ENCODE measurements around the gene PDPR.
"Not testable (repeated sequence)": the region's sequence is repeated elsewhere in the genome, so short reads cannot be mapped to it uniquely, and the experiment has no call there.

PDPR gene

GRCh38 chr16:70143231-70143895 lies 29.2 kb downstream of the PDPR start:
- H3K27ac ChIP-seq; H3K4me3 ChIP-seq; H3K27me3 ChIP-seq; H3K4me1 ChIP-seq; H3K9ac ChIP-seq; H4K20me1 ChIP-seq; H3K4me2 ChIP-seq; H3K9me3 ChIP-seq (replicated peaks in 1 of 11): not testable (repeated sequence)
- H3K36me3 ChIP-seq, result peaks cover 73 to 84% (median 77%) of the 10 kb centered on the region in 11 experiments

GRCh38 chr16:70147853-70148252 lies 33.7 kb downstream of the PDPR start:
- H3K4me3 ChIP-seq; H3K27ac ChIP-seq; H3K4me2 ChIP-seq; H3K4me1 ChIP-seq; H3K27me3 ChIP-seq; H3K9ac ChIP-seq; H3K9me3 ChIP-seq (replicated peaks in 1 of 11): not testable (repeated sequence)
- Histone ChIP-seq H3K36me3 (peaks cover 75 to 85% (median 79%) of the 10 kb centered on the region in 11 experiments), H4K20me1 (peaks cover 0 to 15% (median 0%) of the 10 kb centered on the region in 11 experiments; a peak in 3 of 22 replicates)

- not testable (repeated sequence) for H3K27ac ChIP-seq; H3K9ac ChIP-seq; H3K4me2 ChIP-seq; H3K9me3 ChIP-seq (replicated peaks in 1 of 11); H3K4me1 ChIP-seq; H3K27me3 ChIP-seq; H3K4me3 ChIP-seq
- Histone ChIP-seq H4K20me1 (peaks cover 0 to 15% (median 0%) of the 10 kb centered on the region in 11 experiments; a peak in 3 of 22 replicates), H3K36me3 (peaks cover 75 to 85% (median 79%) of the 10 kb centered on the region in 11 experiments)
Observed at GRCh38 chr16:70148453-70148852, 34.3 kb downstream of the PDPR start.

- H3K27me3 ChIP-seq, result not testable (repeated sequence)
- H3K36me3 ChIP-seq, result peaks cover 77 to 87% (median 81%) of the 10 kb centered on the region in 11 experiments
Observed at GRCh38 chr16:70149296-70149695, 35.2 kb downstream of the PDPR start.

GRCh38 chr16:70151391-70151790 lies 37.3 kb downstream of the PDPR start:
- no peaks in the 10 kb centered on the region for H3K4me1 ChIP-seq
- H3K36me3 ChIP-seq, result peaks cover 87 to 92% (median 89%) of the 10 kb centered on the region in 11 experiments
- no peak overlapping the region for H3K27ac ChIP-seq
- no peak overlapping the region for H3K4me3 ChIP-seq
- TF ChIP-seq Cebpa-rat (IDR thresholded peaks at IDR 0.05), result no peak
- no peaks in the 10 kb centered on the region for H3K27me3 ChIP-seq
- H3K4me2 ChIP-seq, result no peak overlapping the region
- 0 out of 22 replicates have a peak overlapping the region, but pooled peaks of 1 of the 11 experiments have one; percentile 1 for H3K9ac ChIP-seq
- no peaks in the 10 kb centered on the region for H3K9me3 ChIP-seq (replicated peaks in 1 of 11)
- H4K20me1 ChIP-seq, result peaks cover 0 to 17% (median 3%) of the 10 kb centered on the region in 11 experiments; a peak in 8 of 22 replicates

More at GRCh38 chr16:70149296-70149695, 35.2 kb downstream of the PDPR start:
- H3K4me1 ChIP-seq; H3K27ac ChIP-seq; H3K9ac ChIP-seq; H3K4me2 ChIP-seq; H3K4me3 ChIP-seq; H3K9me3 ChIP-seq (replicated peaks in 1 of 11): not testable (repeated sequence)
- peaks cover 0 to 15% (median 0%) of the 10 kb centered on the region in 11 experiments; a peak in 3 of 22 replicates for H4K20me1 ChIP-seq

GRCh38 chr16:70151941-70152509 lies 37.9 kb downstream of the PDPR start:
- Histone ChIP-seq H3K4me3 (no peak overlapping the region), H3K4me1 (no peaks in the 10 kb centered on the region), H3K27me3 (no peaks in the 10 kb centered on the region), H3K9ac (peak overlapping the region in 1 of 11 experiments; percentile 5; a peak in 1 of 22 replicates), H4K20me1 (peaks cover 0 to 23% (median 9%) of the 10 kb centered on the region in 11 experiments; a peak in 11 of 22 replicates), H3K27ac (no peak overlapping the region), H3K36me3 (peaks cover 93 to 98% (median 96%) of the 10 kb centered on the region in 11 experiments), H3K4me2 (no peak overlapping the region), H3K9me3 (replicated peaks in 1 of 11) (no peaks in the 10 kb centered on the region)
- TF ChIP-seq Cebpa-rat (IDR thresholded peaks at IDR 0.05), result no peak

GRCh38 chr16:70152578-70153302 lies 38.6 kb downstream of the PDPR start:
- Histone ChIP-seq H3K4me2 (no peak overlapping the region), H4K20me1 (peaks cover 0 to 30% (median 16%) of the 10 kb centered on the region in 11 experiments; a peak in 12 of 22 replicates), H3K4me3 (no peak overlapping the region), H3K36me3 (peaks cover 98 to 100% (median 100%) of the 10 kb centered on the region in 11 experiments), H3K9ac (no peak overlapping the region), H3K27me3 (no peaks in the 10 kb centered on the region), H3K9me3 (replicated peaks in 1 of 11) (no peaks in the 10 kb centered on the region), H3K27ac (no peak overlapping the region), H3K4me1 (no peaks in the 10 kb centered on the region)
- no peak for TF ChIP-seq Cebpa-rat (IDR thresholded peaks at IDR 0.05)

GRCh38 chr16:70154736-70155135 lies 40.6 kb downstream of the PDPR start:
- Histone ChIP-seq H4K20me1 (peaks cover 0 to 43% (median 27%) of the 10 kb centered on the region in 11 experiments; a peak in 16 of 22 replicates), H3K36me3 (peaks cover 99 to 100% (median 100%) of the 10 kb centered on the region in 11 experiments)
- H3K4me1 ChIP-seq; H3K27me3 ChIP-seq; H3K9ac ChIP-seq; H3K27ac ChIP-seq; H3K4me2 ChIP-seq; H3K4me3 ChIP-seq; H3K9me3 ChIP-seq (replicated peaks in 1 of 11): not testable (repeated sequence)

- TF ChIP-seq Cebpa-rat (IDR thresholded peaks at IDR 0.05), result no peak
- peaks cover 0 to 57% (median 38%) of the 10 kb centered on the region in 11 experiments; a peak in 17 of 22 replicates for H4K20me1 ChIP-seq
- H3K4me1 ChIP-seq, result no peaks in the 10 kb centered on the region
- H3K4me2 ChIP-seq, result no peak overlapping the region
- no peak overlapping the region for H3K4me3 ChIP-seq
- peak overlapping the region in 1 of 11 experiments; percentile 18; a peak in 1 of 22 replicates for H3K27ac ChIP-seq
- no peaks in the 10 kb centered on the region for H3K27me3 ChIP-seq
- no peaks in the 10 kb centered on the region for H3K9me3 ChIP-seq (replicated peaks in 1 of 11)
- no peak overlapping the region for H3K9ac ChIP-seq
- H3K36me3 ChIP-seq, result peaks cover 99 to 100% (median 100%) of the 10 kb centered on the region in 11 experiments
Observed at GRCh38 chr16:70156207-70156978, 42.3 kb downstream of the PDPR start.
